NOMO-1 treated with DMSO at 0.1 percent for 48 hours (cell line): ENCODE data around the gene ATXN7L2.

Experiments used
- DNase-seq: peaks from one replicate; lab custom pipeline; 2025; ENCODE audit not compliant: unreplicated experiment; lab: John Stamatoyannopoulos, UW

The ATXN7L2 gene

DNA sequence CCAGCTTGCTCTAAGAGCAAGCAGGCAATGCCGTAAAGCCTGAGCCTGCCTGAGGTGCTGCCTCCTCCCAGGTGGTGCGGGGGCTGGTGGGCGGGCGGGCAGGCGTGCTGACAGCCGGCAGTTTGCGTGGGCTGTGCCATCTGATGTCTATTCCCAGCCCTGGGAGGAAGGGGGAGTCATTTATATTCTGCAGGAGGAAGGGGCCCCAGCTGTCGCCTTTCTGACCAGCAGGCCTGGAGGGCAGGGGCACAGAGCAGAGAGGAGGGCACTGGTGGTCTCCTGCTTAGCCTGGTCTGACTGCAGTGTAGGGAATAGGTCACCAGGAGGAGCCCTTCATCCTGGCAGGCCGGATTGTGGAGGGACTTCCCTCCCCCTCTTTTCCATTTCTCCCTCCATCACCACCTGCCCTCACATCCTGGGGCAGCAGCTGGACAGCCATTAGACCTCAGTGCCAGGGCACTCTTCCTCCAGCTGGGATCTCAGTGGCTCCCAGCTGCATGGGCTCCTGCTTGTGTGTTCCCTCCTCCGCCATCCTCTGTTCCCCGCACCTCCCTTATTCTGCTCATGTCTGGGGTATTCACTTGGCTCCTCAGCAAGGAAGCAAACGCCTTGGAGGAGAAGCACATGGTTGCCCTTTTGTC, 14.6 kb downstream of the ATXN7L2 start:
- DNase-seq, result no peak

GRCh38 chr1:109499081-109499480, 15.4 kb downstream of the ATXN7L2 start:
- DNase-seq, result no peak

- peak; percentile 30 for DNase-seq
These were observed 16.2 kb downstream of the ATXN7L2 start for GRCh38 chr1:109499661-109500536.

DNA sequence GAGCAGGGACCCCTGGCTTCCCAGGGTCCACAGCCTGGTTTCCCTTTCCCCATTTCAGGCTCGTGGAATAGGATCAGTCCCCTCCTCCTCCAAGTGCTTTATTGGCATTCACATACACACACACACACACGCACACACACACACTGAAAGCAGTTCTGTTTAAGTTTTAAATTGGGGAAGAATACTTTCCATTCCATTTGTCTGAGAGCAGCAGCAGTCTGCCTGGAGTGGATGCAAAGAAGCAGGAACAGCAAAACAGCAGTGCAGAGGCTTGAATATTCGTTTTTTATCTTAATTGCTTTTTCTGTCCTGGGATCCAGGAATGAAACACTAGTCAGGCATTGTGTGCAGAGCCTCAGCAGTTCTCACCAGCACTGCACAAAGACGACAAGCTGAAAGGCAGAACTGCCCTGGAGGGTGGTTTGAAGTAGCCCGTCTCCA, 17.3 kb downstream of the ATXN7L2 start:
- no peak for DNase-seq

DNA sequence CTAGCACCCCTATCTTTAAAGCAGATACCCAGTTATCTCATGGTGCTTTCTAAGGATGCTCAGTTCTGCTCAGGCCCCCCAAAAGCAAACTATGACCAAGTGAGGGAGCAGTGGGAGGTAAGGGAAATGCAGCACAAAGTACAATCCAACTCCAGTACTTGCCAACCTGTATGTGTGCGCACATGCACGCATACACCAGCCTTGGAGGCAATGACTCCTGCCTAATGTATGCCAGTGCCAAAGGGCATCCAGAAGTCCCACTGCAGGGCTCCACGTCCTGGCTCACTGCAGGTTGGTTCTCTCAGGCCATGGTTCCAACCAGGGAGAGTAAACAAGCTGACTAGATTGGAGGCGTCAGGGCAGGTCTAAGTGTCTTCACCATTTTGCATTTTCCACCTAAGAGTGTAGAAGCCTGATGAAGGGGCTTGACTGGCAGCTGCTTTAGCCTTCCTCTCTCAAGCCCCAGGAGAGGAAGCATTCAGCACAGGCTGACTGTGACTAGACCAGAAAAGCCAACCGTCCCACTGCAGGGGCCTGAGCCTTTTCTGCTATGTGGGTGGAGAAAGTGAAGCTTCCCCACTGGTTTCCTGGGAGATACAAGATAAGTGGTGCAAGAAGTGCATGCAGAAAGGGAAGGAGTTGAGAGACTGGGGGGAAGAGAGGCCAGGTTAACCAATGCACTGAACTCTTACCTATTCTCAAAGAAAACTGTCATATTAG, 18.1 kb downstream of the ATXN7L2 start:
- DNase-seq, result no peak

GRCh38 chr1:109502364-109502851, 18.7 kb downstream of the ATXN7L2 start:
- DNase-seq, result no peak

GRCh38 chr1:109503935-109504334, 20.2 kb downstream of the ATXN7L2 start:
- no peak for DNase-seq

DNA sequence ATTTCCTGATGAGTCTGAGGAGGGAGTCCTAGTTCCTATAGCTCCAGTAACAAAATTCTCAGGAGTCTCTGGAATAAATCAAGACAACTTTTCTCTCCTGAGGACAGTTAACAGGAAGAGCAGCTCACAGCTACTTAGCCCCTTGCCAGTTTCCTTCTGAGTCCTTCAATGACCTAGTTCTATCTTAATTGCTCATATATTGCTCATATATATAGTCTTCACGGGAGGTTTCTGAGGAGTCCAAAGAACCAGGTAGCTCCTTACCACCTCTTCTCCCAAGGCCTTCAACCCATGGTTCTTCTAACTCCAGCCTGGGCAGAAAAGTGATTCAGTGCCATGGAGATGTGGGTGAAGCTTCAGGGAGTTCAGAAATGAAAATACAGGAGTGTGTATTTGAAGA, 21.3 kb downstream of the ATXN7L2 start:
- DNase-seq, result no peak

GRCh38 chr1:109508001-109508872, 24.5 kb downstream of the ATXN7L2 start:
- DNase-seq, result no peak

GRCh38 chr1:109508873-109509175, 25.1 kb downstream of the ATXN7L2 start:
- no peak for DNase-seq

DNA sequence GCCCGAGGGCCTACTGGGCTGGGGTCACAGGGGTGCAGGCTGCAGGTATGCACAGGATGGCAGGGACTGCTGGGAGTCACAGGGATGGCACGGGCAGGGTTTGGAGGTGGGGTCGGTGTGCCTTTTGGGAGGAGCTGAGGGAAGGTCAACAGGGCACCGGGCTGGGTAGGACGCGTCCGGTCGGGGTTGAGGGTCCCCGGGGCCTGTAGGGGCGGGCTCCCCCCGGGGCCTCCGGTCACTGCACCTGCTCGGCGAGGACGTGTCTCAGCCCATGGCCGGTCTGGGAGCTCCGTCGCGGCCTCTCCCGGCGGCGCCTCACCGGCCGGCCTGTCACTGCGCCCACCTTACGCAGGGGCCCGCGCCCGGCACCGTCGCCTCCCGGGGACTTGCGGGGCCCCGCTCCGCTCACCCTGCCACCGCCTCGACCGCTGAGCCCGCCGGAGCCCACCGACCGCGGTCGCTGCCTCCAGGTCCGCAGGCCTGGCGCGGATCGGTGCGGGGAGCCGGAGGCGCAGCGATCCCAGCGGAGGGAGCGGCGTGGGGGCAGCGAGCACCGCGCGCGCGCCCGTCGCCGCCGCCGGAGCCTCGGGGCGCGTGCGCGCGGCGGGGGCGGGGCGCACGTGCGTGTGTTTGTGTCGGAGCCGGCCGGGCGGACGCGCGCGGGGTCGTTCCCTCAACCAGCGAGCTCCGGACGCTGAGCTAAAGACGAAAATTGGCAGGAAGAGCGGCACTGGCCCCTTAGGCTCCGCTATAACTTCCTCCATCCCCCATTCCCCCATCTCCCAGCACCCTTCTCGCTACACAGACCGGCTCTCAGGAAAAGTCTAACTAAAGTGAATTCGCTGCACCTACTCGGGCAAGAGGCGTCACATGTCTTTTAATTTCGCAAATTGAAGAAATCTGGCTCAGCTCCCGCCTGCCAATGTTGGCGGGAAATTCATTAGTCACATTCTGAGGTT, 25.8 kb downstream of the ATXN7L2 start, which contains the start of gene AMIGO1:
TSS of gene AMIGO1 (minus strand) at position 552 of the 959 bp plus-strand sequence. CDS start 815 bp downstream, outside the sequence.
- DNase-seq, result peak; percentile 54

- no peak for DNase-seq
These were observed 29.5 kb downstream of the ATXN7L2 start for GRCh38 chr1:109513110-109513710.

GRCh38 chr1:109514846-109515245, 31.1 kb downstream of the ATXN7L2 start:
- no peak for DNase-seq

DNA sequence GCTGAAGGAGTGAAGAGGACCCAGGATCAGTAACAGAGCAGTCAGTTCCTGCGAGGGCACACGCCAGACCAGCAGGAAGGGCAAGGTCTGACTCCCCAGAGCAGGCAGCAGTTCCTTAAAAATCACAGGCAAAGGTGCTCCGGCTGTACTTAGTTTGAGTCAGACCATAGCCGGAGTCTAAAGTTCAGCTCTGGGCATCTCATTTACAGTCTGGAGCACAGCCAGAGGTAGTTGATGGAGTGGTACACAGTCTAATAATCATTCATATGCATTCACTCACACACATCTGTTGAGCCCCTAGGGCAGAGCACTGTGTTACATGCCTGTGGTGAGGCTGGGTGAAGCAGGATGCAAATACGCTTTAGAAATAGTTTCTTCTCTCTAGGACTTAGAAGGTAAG, 33.2 kb downstream of the ATXN7L2 start:
- DNase-seq, result no peak

DNA sequence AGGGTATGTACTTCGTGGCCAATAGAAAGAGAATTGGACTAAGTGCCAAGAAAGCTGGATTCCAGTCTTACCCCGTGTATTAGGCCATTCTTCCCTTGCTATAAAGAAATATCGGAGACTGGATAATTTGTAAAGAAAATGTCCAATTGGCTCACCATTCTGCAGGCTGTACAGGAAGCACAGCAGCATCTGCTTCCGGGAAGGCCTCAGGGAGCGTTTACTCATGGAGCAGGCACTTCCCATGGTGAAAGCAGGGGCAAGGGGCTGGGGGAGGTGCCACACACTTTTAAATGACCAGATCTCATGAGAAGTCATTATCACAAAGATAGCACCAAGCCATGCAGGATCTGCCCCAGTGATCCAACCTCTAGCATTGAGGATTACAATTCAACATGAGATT, 33.6 kb downstream of the ATXN7L2 start:
- DNase-seq, result no peak

DNA sequence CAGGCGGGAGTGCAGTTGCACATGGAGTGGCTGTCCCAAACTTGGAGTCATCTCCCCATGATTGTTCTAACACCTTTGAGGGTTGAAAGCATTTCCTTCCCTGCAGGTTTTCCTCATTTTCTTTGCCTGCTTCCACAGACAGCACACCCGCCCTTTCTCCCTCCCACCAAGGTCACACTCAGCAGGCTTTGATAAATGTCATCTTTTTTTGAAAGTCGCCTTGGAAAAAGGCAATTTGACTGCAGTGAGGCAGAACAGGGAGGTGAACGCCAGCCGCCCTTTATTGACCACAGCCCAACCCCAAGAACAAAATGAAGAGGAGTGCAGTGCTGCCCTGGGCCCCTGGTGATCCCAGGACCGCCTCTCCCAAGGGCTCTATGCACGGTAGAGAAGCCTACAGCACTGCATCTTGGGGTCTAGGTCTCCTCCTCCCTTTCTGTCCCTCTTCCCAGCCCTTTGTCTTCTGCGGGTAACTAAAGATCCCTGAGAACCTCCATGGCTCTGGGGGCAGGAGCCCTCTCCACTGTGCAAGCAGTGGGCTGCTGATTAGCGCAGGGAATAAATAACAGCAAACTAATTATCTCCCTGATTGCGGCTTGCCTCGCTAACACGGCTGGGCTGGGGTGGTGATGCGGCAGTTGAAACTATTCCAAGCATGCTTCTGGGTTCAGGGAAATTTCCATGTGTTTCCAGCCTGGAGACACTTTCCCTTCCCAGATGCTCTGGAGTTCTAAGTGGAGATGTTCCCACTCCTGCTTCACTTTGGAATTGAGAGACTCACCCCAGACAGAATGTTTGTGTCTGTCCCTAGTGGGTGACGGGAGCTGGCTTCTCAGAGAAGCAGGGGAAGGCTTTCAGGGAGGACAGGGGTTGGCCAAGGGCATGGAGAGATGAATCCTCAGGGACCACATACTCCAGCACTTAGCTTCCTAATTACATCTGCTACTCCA, 37.6 kb downstream of the ATXN7L2 start:
- no peak for DNase-seq

DNA sequence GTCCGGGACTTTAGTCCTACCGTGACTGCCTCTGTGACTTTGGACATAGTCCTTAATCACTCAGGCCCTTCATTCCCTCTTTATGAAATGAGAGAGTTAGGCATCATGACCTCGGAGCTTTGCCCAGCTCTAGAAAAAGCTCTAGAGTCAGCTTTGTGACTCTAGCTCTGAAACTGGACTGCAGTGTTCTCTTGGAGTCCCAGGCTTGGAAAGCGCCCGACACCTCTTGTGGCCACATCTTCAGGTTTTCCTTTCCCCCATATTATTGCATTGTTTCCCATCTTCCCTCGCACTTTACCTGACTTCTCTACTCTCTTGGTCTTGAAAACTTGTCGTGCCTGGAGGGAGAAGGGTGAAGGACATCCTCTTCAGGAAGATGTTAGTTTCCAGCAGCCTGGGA, 38.3 kb downstream of the ATXN7L2 start:
- no peak for DNase-seq

- no peak for DNase-seq
These were observed 40.0 kb downstream of the ATXN7L2 start for GRCh38 chr1:109523706-109524105.
